ENCODE measurements around the gene GPR84. TPM values are rescaled to one million over a fixed set of nuclear protein-coding genes. Genes with fewer than 3 reads are reported as not detected.

The GPR84 gene
- total and polyA plus RNA-seq, 2 of the 13 experiments (the other 11 are each of a cell fraction or from before 2014, with no cell fraction given) = not detected

GRCh38 chr12:54324617-54325441, 39.5 kb downstream of the GPR84 start, which contains the start of gene COPZ1 (continued):
- TF ChIP-seq KDM4B (CRISPR knock-in tag; IDR thresholded peaks at IDR 0.05) (peak; percentile 53; the same call in 1 of the 2 replicates), KLF12 (CRISPR knock-in tag; IDR thresholded peaks at IDR 0.05; ENCODE audit: borderline replicate concordance) (peak; percentile 62; the same call in 1 of the 2 replicates), ZNF580 (CRISPR knock-in tag; IDR thresholded peaks at IDR 0.05; ENCODE audit: borderline replicate concordance, low read depth) (peak; percentile 61; the same call in 1 of the 2 replicates), RAD51 (IDR thresholded peaks at IDR 0.05; ENCODE audit: borderline replicate concordance) (peak; percentile 72; the same call in 1 of the 2 replicates), ZNF740 (CRISPR knock-in tag; IDR thresholded peaks at IDR 0.05) (0 out of 2 replicates have a peak, but pooled peaks have one; percentile 44), ATAD3A (CRISPR knock-in tag; IDR thresholded peaks at IDR 0.05) (no peak), NR2F1 (CRISPR knock-in tag; IDR thresholded peaks at IDR 0.05) (peak in 1 of 2 experiments; percentile 56; a peak in 2 of 4 replicates), TAF15 (IDR thresholded peaks at IDR 0.05; ENCODE audit: low read depth, low read length, poor library complexity, severe bottlenecking) (no peak), BCL3 (CRISPR knock-in tag; IDR thresholded peaks at IDR 0.05) (peak; percentile 66), GFI1 (CRISPR knock-in tag; IDR thresholded peaks at IDR 0.05; ENCODE audit: borderline replicate concordance) (peak; percentile 19; the same call in 1 of the 2 replicates), RFXANK (CRISPR knock-in tag; IDR thresholded peaks at IDR 0.05) (peak; percentile 90; the same call in 1 of the 2 replicates), SP2 (CRISPR knock-in tag; IDR thresholded peaks at IDR 0.05) (peak; percentile 94), RBFOX2 (IDR thresholded peaks at IDR 0.05; ENCODE audit: low read depth, low read length) (peak; percentile 78), ZBTB10 (CRISPR knock-in tag; IDR thresholded peaks at IDR 0.05; ENCODE audit: borderline replicate concordance) (no peak), ELF1 (CRISPR knock-in tag; IDR thresholded peaks at IDR 0.05) (peak; percentile 88), MYC (CRISPR knock-in tag; IDR thresholded peaks at IDR 0.05; ENCODE audit: borderline replicate concordance) (peak; percentile 57; the same call in 1 of the 2 replicates), ZSCAN29 (CRISPR knock-in tag; conservative IDR thresholded peaks at IDR 0.05) (no peak; the same call in 1 of the 2 replicates), ZNF704 (CRISPR knock-in tag; IDR thresholded peaks at IDR 0.05; ENCODE audit: borderline replicate concordance) (peak; percentile 73; the same call in 1 of the 2 replicates), MTA3 (CRISPR knock-in tag; IDR thresholded peaks at IDR 0.05) (no peak), ZSCAN9 (CRISPR knock-in tag; IDR thresholded peaks at IDR 0.05; ENCODE audit: borderline replicate concordance) (peak; percentile 11; the same call in 1 of the 2 replicates), TIGD3 (CRISPR knock-in tag; IDR thresholded peaks at IDR 0.05; ENCODE audit: borderline replicate concordance) (no peak)
